Upper lobe of right lung (tissue), 1 donor: Measurements from ENCODE around the gene TSC2. TPM values are rescaled to one million over a fixed set of nuclear protein-coding genes. Genes with fewer than 3 reads are reported as not detected.
A peak's percentile ranks its signal among the peaks of the same experiment; 100 is the strongest.
"Not testable (repeated sequence)": the region's sequence is repeated elsewhere in the genome, so short reads cannot be mapped to it uniquely, and the experiment has no call there.

Source experiments
- ATAC-seq: fragments of 200-7000 bp; cut with Tn5 transposase; one replicate; pipeline ENCODE4 v1.9.1; 2020; ENCODE audit warnings: mild to moderate bottlenecking, moderate library complexity
- DNase-seq: peaks from one replicate; pipeline ENCODE4 v3.0.0-alpha.2; 2020
- H3K27ac ChIP-seq: fragments of 200-600 bp; one replicate; pipeline ENCODE4 v1.8.0; 2022
- H3K27me3 ChIP-seq: fragments of 200-600 bp; one replicate; pipeline ENCODE4 v1.8.0; 2022; ENCODE audit warnings: mild to moderate bottlenecking
- H3K36me3 ChIP-seq: fragments of 200-600 bp; one replicate; pipeline ENCODE4 v1.8.0; 2022
- H3K4me1 ChIP-seq: fragments of 200-600 bp; one replicate; pipeline ENCODE4 v1.8.0; 2022
- H3K4me3 ChIP-seq: fragments of 200-600 bp; one replicate; pipeline ENCODE4 v1.8.0; 2022; ENCODE audit warnings: mild to moderate bottlenecking
- H3K9me3 ChIP-seq: fragments of 200-600 bp; one replicate; pipeline ENCODE4 v1.8.0; 2022
- intact Hi-C: fragments of 100-400 bp; cut with DNase I; formaldehyde crosslinking; loops from one replicate; pipeline ENCODE4 v1.11.0; 2022
- total RNA-seq: library from RNA; stranded (reverse); fragmentation: NEBNext Ultra II Directional; extraction: Animal tissue kit (Norgen Biotek cat#: 25700); gene quantifications from one replicate; pipeline ENCODE4 v1.2.1, GENCODE V29; 2021
- TF ChIP-seq, protein P1 (sequence below): fragments of 200-600 bp; IDR thresholded peaks from one replicate; pipeline ENCODE4 v1.8.0; 2022; ENCODE audit warnings: antibody characterized with exemption
- donor health status: DM: no; HTN: yes; CAD: no; lungs with severe emphysema.

Gene TSC2
- total RNA-seq, 1 donor from 2014 or later: 119 TPM

DNA sequence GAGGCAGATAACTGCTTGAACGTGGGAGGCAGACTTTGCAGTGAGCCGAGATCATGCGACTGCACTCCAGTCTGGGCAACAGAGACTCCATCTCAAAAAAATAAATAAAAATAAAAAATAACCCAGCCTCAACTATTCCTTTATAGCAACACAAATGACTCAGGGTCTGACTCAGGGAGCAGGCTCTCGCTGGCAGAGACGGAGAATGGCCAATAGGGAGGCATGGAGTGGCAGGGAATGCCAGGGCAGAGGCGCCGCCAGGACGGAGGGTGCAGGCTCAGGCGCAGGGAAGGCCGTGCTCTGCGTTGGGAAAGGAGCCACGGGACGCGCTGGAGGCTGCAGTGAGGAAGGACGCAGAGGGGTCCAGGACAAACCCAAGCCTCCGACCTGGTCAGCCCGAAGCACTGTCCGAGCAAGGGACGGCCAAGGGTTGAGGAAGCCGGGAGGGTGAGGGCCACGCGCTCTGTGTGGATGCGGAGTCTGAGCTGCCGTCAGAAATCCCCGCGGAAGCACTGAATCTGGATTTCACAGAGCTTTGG, 47.6 kb downstream of the TSC2 start:
- no peaks in the 10 kb centered on the region for H3K4me1 ChIP-seq
- TF ChIP-seq, protein P1, sequence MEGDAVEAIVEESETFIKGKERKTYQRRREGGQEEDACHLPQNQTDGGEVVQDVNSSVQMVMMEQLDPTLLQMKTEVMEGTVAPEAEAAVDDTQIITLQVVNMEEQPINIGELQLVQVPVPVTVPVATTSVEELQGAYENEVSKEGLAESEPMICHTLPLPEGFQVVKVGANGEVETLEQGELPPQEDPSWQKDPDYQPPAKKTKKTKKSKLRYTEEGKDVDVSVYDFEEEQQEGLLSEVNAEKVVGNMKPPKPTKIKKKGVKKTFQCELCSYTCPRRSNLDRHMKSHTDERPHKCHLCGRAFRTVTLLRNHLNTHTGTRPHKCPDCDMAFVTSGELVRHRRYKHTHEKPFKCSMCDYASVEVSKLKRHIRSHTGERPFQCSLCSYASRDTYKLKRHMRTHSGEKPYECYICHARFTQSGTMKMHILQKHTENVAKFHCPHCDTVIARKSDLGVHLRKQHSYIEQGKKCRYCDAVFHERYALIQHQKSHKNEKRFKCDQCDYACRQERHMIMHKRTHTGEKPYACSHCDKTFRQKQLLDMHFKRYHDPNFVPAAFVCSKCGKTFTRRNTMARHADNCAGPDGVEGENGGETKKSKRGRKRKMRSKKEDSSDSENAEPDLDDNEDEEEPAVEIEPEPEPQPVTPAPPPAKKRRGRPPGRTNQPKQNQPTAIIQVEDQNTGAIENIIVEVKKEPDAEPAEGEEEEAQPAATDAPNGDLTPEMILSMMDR: no peak
- H3K9me3 ChIP-seq: no peaks in the 10 kb centered on the region
- no peaks in the 10 kb centered on the region for H3K27me3 ChIP-seq
- ATAC-seq (no peak), DNase-seq (no peak)
- no peak overlapping the region for H3K27ac ChIP-seq
- H3K36me3 ChIP-seq: peaks cover 69% of the 10 kb centered on the region
- intact Hi-C loops: no loop called here
- no peak overlapping the region for H3K4me3 ChIP-seq

DNA sequence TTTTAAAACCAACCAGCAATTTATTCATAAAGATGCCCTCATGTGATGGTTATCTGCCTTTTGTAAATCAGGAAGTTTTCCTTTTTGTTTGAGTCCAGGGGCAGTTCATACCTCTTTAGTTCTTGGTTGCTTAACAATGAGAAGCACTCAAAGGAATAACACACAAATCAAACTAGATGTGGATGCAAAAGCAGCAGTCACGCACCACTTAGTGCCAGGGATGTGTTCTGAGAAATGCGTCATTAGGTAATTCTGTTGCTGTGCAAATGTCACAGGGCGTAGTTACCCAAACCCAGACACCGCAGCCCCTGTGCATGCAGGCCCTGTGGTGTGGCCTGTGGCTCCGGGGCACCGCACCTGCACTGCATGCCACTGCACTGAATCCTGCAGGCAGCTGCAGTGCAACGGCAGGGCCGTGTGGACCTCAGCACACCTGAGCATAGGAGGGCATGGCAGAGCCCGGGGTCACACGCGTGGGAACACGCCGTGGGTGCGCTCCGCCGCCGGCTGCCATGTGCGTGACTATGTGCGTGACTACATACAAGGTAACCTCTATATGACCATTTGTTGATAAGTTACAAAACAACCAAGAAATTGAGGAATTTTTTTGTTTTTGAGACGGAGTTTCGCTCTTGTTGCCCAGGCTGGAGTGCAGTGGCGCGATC, 48.3 kb downstream of the TSC2 start:
- intact Hi-C loops: no loop called here
- no peak overlapping the region for H3K27ac ChIP-seq
- ATAC-seq: no peak
- no peaks in the 10 kb centered on the region for H3K4me1 ChIP-seq
- no peak overlapping the region for H3K4me3 ChIP-seq
- TF ChIP-seq, protein P1: no peak
- no peak for DNase-seq
- H3K27me3 ChIP-seq: no peaks in the 10 kb centered on the region
- peaks cover 73% of the 10 kb centered on the region for H3K36me3 ChIP-seq
- no peaks in the 10 kb centered on the region for H3K9me3 ChIP-seq

DNA sequence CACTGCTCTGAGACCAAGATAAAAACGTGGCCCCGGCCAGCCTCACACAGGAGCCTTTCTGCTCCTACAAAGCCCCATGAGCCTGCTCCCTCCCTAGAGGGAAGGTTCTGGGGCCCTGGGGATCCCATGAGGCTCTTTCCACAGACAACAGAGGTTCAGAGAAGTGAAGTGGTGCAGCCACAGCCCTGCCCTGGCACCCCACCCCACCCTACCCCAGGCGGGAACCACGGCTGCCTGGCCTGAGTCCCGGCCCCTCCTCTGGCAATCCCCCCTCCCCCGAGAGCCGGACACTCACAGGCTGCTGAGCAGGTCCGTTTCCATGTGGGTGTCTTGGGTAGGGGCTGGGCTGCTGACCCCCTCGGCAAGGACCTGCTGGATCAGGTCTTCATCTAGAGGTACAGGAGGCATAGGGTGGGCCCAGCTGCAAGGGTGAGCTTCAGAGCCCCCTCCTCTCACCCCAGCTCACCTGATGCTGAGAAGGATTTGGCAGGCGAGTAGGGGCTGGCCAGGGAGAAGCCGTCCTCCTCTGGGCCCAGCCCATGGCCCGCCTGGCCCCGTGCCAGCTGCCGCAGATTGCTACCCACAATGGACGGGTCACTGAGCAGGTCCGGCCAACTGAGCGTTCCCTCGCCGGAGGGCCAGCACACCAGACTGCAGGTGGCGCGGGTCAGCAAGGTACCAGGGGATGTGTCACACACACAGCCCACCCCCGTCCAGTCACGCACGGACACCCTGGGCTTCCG, 49.2 kb downstream of the TSC2 start:
- intact Hi-C loops: no loop called here
- H3K9me3 ChIP-seq: no peaks in the 10 kb centered on the region
- H3K27me3 ChIP-seq: no peaks in the 10 kb centered on the region
- TF ChIP-seq, protein P1: no peak
- DNase-seq (no peak), ATAC-seq (peak; percentile 7)
- H3K36me3 ChIP-seq: peaks cover 77% of the 10 kb centered on the region
- H3K4me3 ChIP-seq: no peak overlapping the region
- no peak overlapping the region for H3K27ac ChIP-seq
- H3K4me1 ChIP-seq: no peaks in the 10 kb centered on the region

DNA sequence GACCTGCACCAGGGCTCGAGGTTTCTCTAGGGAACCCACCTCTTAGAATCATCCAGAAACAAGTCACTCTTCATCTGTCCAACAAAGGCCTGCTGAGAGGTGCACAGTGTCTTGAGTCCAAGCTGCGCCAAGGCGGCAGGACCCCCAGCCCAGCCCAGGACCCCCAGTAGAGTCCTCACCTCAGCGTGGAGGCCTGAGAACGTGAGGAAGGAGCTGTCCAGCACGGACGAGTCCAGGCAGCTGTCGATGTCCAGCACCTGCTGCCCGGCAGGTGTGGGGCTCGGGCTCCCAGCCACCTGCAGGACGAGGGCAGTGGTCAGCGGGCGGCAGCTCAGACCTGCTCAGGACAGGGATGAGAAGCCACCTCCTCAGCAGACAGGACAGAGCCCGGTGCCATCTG, 49.9 kb downstream of the TSC2 start:
- intact Hi-C loops: not testable (repeated sequence)
- H3K36me3 ChIP-seq: peaks cover 70% of the 10 kb centered on the region

DNA sequence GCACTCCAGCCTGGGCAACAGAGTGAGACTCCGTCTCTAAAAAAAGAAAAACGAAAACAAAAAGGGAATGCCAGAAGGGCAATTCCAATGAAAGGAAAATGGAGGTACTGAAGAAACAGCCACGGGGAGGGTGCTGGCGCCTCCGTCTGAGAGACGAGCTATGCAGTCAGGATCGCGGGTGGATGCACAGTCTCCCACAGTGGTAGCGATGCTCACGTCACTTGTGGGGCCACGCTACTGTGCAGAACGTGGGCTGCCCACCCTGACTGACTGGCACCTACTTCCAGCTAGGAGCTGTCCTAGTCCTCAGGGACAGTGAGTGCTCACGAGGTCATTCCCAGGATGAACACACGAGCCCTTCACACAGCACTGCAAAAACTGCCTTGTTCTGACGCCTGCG, 53.8 kb downstream of the TSC2 start:
- ATAC-seq, H3K27me3 ChIP-seq, H3K27ac ChIP-seq, H3K9me3 ChIP-seq, intact Hi-C loops, H3K4me1 ChIP-seq, H3K4me3 ChIP-seq, DNase-seq: not testable (repeated sequence)
- peaks cover 32% of the 10 kb centered on the region for H3K36me3 ChIP-seq

More for the DNA sequence above, 49.9 kb downstream of the TSC2 start:
- not testable (repeated sequence) for H3K4me1 ChIP-seq, H3K27ac ChIP-seq, H3K4me3 ChIP-seq, H3K27me3 ChIP-seq, DNase-seq, ATAC-seq, H3K9me3 ChIP-seq

DNA sequence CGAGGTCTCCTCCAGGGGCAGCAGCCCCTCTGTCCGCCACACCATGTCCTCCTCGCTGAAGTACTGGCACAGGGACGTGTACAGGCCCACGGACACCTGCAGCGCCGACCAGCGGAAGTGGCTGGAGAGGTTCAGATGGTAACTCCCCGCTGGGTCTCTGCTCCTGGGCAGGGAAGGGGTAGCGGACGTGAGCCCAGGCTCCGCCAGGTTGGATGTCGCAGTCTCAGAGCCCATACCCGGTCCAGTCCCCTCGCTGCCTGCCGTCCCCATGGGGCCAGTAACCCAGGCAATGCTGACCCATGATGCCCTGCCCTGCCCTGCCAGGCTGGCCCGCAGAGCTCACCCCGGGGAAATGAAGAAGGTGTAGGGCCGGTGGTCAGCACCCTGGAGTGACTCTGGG, 54.7 kb downstream of the TSC2 start:
- no peak overlapping the region for H3K27ac ChIP-seq
- TF ChIP-seq, protein P1: no peak
- no peak for ATAC-seq
- no peaks in the 10 kb centered on the region for H3K9me3 ChIP-seq
- H3K4me1 ChIP-seq: no peaks in the 10 kb centered on the region
- intact Hi-C loops: no loop called here
- peaks cover 28% of the 10 kb centered on the region for H3K36me3 ChIP-seq
- no peaks in the 10 kb centered on the region for H3K27me3 ChIP-seq
- no peak overlapping the region for H3K4me3 ChIP-seq
- DNase-seq: no peak

DNA sequence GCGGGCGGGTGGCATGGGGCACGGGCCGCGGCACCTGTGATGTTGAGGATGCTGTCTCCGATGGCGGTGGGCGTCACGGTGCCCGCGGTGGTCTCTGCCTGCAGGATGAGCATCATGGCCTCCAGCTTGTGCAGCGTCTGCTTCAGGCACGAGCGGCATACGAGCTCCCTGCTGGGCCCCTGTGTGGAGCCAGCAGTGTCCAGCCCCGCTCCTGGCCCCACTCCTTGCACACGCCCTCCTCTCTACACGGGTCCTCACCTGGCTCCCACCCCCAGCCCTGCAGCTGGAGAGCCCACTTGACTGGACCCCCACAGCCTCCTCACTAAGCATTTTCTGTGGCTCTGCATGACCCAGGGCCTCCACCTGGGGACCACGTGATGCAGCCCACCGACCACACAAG, 56.7 kb downstream of the TSC2 start:
- H3K27ac ChIP-seq, H3K27me3 ChIP-seq, H3K9me3 ChIP-seq, intact Hi-C loops, H3K4me1 ChIP-seq, H3K4me3 ChIP-seq, DNase-seq: not testable (repeated sequence)
- peaks cover 35% of the 10 kb centered on the region for H3K36me3 ChIP-seq
- ATAC-seq: peak; percentile 59

DNA sequence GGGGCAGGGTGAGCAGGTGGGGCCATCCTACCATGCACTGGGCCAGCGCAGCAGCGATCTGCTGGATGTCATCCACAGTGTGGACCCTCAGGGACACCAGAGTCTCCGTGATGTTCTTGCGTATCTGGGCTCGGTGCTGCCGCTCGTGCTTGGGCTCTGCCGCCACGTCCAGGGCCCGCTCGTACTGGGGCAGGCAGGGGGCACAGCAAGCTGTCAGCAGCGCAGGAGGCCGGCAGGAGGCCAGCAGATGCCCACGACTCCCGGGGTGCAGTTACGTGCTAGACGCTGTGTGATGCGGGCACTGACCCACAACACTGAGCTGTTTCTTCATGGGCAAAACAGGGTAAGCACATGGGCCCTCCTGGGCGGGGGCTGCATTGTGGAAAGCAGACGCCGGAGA, 57.5 kb downstream of the TSC2 start:
- H3K36me3 ChIP-seq: peaks cover 27% of the 10 kb centered on the region

DNA sequence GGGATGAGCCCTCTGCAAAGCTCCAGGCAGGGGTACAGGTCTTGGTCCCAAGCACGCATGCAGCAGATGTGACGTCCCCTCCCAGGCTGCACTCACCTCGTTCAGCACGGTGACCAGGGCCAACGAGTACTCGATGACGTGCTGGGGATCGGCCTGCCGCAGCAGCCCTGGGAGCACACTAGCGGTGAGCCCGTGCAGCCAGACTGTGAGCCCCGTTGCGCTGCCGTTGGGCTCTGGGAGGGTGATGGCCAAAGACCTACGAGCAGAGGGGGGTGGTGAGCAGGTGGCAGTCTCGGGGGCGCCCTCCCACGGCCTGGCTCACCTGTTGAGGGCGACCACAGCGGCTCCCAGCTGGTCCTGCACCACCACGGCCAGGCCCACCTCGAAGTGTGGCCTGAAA, 58.0 kb downstream of the TSC2 start:
- DNase-seq, H3K27ac ChIP-seq, H3K4me3 ChIP-seq, H3K4me1 ChIP-seq, H3K27me3 ChIP-seq, H3K9me3 ChIP-seq, ATAC-seq, intact Hi-C loops: not testable (repeated sequence)
- H3K36me3 ChIP-seq: peaks cover 24% of the 10 kb centered on the region

More for the DNA sequence above, 57.5 kb downstream of the TSC2 start:
- H3K27me3 ChIP-seq, DNase-seq, H3K9me3 ChIP-seq, H3K4me3 ChIP-seq, H3K27ac ChIP-seq, ATAC-seq, intact Hi-C loops, H3K4me1 ChIP-seq: not testable (repeated sequence)

DNA sequence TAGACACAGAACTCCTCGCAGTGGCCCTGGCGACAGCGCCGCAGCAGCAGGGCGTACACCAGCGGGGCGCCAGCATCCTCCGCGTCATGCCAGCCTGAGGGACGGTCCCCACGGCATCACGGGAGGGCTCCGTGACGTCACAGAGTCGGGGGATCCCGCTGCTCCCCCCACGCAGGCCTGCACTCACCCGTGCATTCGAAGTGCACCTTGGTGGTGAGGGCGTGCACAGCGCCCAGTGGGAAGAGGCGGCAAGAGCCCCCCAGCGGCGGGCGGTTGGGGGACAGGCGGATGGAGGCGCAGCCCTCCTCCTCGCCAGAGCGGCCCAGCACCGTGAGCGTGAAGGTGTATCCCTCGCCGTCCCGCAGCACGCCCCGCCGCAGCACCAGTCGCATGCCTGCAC, 58.4 kb downstream of the TSC2 start:
- H3K4me1 ChIP-seq, intact Hi-C loops, H3K27ac ChIP-seq, H3K27me3 ChIP-seq, ATAC-seq, H3K4me3 ChIP-seq, DNase-seq, H3K9me3 ChIP-seq: not testable (repeated sequence)
- peaks cover 24% of the 10 kb centered on the region for H3K36me3 ChIP-seq
